Fibroblast of pulmonary artery (primary cell): ENCODE measurements around the gene DOCK9.

Source experiments
- DNase-seq: peaks from one replicate; pipeline ENCODE4 v3.0.0-alpha.2; 2010; ENCODE audit warnings: low read depth
- H3K4me3 ChIP-seq: replicated peaks from 2 replicates; pipeline ENCODE4 v1.5.1; 2011; ENCODE audit warnings: low read depth, mild to moderate bottlenecking, control low read depth, low read length, moderate library complexity
- CTCF ChIP-seq: IDR thresholded peaks from 2 replicates; pipeline ENCODE4 v1.5.1; 2011; ENCODE audit warnings: mild to moderate bottlenecking, control low read depth, low read length, inconsistent platforms; ENCODE audit errors: missing control alignments

DOCK9 gene

GRCh38 chr13:98773921-98774320 lies 203.9 kb downstream of the DOCK9 start:
- no peak for TF ChIP-seq CTCF
- no peak overlapping the region for H3K4me3 ChIP-seq
- DNase-seq, result no peak

- no peak for TF ChIP-seq CTCF
- no peak overlapping the region for H3K4me3 ChIP-seq
- no peak for DNase-seq
These were observed 204.9 kb downstream of the DOCK9 start for GRCh38 chr13:98772794-98773452.

DNA sequence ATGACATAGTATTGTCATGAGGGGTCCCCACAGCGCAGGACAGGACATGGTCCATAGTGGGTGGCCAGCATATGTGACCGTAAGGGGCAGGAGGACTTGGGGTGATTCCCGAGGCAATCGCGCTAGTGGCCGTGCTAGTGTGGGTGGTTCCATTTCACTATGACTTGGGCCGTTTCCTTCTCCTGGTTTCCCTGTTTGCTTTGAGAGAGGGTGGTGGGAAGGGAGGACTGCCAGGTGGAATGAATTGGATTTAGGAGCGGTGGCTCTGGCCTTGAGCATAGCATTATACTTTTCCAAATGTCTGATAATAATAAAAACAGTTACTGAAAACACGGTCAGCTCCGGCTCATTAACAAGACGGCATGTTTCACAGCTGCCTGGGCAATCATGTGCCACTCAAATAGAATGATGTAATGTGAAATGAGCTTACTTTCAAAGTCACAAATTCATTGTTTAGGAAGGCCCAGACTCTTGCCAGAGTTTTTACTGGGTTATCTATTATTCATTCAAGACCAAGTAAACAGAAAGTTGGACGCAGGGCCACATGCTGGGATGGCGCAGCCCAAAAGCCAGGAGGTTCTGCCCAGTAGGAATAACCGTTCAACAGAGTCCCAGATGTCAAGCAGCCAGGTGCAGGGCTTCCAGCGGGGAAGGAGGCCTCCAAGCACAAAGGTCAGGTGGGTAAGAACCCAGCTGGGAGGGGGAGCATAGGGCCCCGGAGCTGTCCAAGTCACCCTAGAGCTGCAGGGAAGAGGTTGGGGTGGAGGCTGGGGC lies 205.8 kb downstream of the DOCK9 start:
- no peak for DNase-seq
- no peak for TF ChIP-seq CTCF
- H3K4me3 ChIP-seq, result no peak overlapping the region

DNA sequence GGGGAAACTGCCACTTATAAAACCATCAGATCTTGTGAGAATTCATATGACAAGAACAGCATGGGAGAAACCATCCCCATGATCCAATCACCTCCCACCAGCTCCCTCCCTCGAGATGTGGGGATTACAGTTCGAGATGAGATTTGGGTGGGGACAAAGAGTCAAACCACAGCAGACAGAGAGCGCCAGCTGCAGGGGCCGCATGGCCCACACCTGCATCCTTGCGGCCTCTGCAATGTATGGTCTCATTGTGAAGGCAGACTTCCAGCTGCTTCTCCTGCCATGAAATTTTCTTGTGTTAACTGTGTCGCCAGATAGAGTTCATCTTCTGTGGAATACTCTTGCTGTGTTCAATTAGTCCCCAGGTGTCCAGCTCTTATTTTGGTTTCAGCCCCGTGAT lies 208.1 kb downstream of the DOCK9 start:
- DNase-seq, result no peak
- H3K4me3 ChIP-seq, result no peak overlapping the region
- TF ChIP-seq CTCF, result no peak

GRCh38 chr13:98768522-98768921 lies 209.3 kb downstream of the DOCK9 start:
- no peak overlapping the region for H3K4me3 ChIP-seq
- no peak for TF ChIP-seq CTCF

DNA sequence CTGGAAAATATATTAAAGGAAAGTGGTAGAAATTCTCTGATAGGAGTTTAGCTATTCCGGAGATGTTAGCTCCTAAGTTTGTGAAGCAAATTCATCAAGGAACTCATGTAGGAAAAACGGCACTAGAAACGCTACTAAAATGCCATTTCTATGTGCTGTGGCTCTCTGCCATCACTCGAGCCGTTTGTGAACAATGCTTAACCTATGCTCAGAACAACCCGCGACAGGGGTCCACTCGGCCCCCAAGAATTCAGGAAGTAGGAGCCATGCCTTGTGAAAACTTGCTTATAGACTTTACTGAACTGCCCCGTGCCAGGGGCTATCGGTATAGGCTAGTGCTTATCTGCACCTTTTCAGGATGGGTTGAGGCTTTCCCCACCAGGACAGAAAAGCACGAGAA lies 211.2 kb downstream of the DOCK9 start:
- TF ChIP-seq CTCF, result no peak
- no peak overlapping the region for H3K4me3 ChIP-seq
- DNase-seq, result no peak

More at GRCh38 chr13:98768522-98768921, 209.3 kb downstream of the DOCK9 start:
- DNase-seq, result no peak
